T-helper 1 cell (primary cell): ENCODE data around the gene USH1G.
"Not testable (repeated sequence)": the region's sequence is repeated elsewhere in the genome, so short reads cannot be mapped to it uniquely, and the experiment has no call there.

ENCODE experiments used
- DNase-seq, 5 donors: peaks; one replicate each; pipeline ENCODE4 v3.0.0-alpha.2; 2012 to 2020

The USH1G gene

GRCh38 chr17:74925242-74925641 lies 2.2 kb upstream of the USH1G start:
- DNase-seq = no peak

GRCh38 chr17:74924250-74924948 lies 1.3 kb upstream of the USH1G start, which contains the start of gene OTOP2:
Gene OTOP2 (plus strand): TSS chr17:74924273. CDS start chr17:74924633, 360 bp downstream.
- DNase-seq = no peak

GRCh38 chr17:74923538-74924249 lies 639 bp upstream of the USH1G start:
- peak; percentile 41 to 65 (median 54) for DNase-seq

- DNase-seq = no peak
These were observed 883 bp downstream of the USH1G start for GRCh38 chr17:74922172-74922571.

- no peak for DNase-seq
These were observed 1.3 kb downstream of the USH1G start for GRCh38 chr17:74921769-74922168.

GRCh38 chr17:74921026-74921681 lies 1.9 kb downstream of the USH1G start:
- no peak for DNase-seq

GRCh38 chr17:74920642-74921025 lies 2.4 kb downstream of the USH1G start:
- DNase-seq = no peak

- DNase-seq = no peak
These were observed 2.8 kb downstream of the USH1G start for GRCh38 chr17:74920306-74920620.

GRCh38 chr17:74919440-74920305 lies 3.4 kb downstream of the USH1G start:
- DNase-seq = no peak

- DNase-seq = no peak
These were observed 4.1 kb downstream of the USH1G start for GRCh38 chr17:74918906-74919305.

- DNase-seq = no peak
These were observed 5.6 kb downstream of the USH1G start for GRCh38 chr17:74917430-74917829.

- no peak for DNase-seq
These were observed 6.2 kb downstream of the USH1G start for GRCh38 chr17:74916851-74917199.

- DNase-seq = no peak
These were observed 6.8 kb downstream of the USH1G start for GRCh38 chr17:74916136-74916850.

- not testable (repeated sequence) for DNase-seq
These were observed 11.6 kb downstream of the USH1G start for GRCh38 chr17:74911423-74911822.

- DNase-seq = not testable (repeated sequence)
These were observed 14.0 kb downstream of the USH1G start for GRCh38 chr17:74909097-74909496.

- DNase-seq = no peak
These were observed 16.0 kb downstream of the USH1G start for GRCh38 chr17:74907012-74907411.

- DNase-seq = not testable (repeated sequence)
These were observed 16.8 kb downstream of the USH1G start for GRCh38 chr17:74906214-74906793.

- DNase-seq = no peak
These were observed 18.2 kb downstream of the USH1G start for GRCh38 chr17:74904687-74905409.

- no peak for DNase-seq
These were observed 19.4 kb downstream of the USH1G start for GRCh38 chr17:74903671-74904070.

GRCh38 chr17:74903034-74903433 lies 20.0 kb downstream of the USH1G start:
- DNase-seq = no peak
